LoVo (cell line): ENCODE measurements around the gene TBC1D22A.

Experiments
- DNase-seq: peaks from one replicate; pipeline ENCODE4 v3.0.0-alpha.2; 2016; ENCODE audit warnings: low spot score

TBC1D22A gene

DNA sequence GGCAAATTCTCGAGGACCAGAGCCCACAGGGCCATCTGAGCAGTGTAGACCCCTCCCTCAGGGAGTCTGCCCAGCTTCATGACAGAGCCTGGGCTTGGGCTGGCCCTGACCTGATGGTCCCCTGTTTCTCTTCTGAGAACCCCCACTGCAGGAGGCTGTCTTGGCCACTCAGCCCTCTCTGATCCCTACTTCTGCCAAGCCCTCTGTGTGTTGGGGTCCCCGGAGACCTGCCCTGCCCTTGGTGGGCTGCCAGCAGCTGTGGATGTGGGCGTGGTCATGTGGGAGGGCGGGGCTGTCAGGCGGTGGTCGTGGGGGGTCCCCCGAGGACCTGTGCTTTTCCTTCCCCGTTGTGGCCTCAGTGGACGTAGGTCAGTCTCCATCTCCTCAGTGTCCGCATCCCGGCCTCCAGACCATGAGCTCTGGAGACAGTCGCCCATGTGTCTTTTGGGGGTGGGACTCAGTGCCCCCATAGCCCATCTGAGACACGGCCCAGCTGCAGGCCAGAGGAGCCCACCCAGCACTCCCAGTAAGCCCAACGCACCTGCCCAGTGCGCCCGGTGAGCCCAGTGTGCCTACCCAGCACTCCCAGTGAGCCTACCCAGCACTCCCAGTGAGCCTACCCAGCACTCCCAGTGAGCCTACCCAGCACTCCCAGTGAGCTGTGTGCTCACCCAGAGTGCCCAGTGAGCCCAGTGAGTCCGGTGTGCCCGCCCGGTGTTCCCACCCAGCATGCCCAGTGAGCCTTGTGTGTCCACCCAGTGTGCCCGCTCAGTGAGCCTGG, 409.2 kb downstream of the TBC1D22A start:
- DNase-seq = no peak

DNA sequence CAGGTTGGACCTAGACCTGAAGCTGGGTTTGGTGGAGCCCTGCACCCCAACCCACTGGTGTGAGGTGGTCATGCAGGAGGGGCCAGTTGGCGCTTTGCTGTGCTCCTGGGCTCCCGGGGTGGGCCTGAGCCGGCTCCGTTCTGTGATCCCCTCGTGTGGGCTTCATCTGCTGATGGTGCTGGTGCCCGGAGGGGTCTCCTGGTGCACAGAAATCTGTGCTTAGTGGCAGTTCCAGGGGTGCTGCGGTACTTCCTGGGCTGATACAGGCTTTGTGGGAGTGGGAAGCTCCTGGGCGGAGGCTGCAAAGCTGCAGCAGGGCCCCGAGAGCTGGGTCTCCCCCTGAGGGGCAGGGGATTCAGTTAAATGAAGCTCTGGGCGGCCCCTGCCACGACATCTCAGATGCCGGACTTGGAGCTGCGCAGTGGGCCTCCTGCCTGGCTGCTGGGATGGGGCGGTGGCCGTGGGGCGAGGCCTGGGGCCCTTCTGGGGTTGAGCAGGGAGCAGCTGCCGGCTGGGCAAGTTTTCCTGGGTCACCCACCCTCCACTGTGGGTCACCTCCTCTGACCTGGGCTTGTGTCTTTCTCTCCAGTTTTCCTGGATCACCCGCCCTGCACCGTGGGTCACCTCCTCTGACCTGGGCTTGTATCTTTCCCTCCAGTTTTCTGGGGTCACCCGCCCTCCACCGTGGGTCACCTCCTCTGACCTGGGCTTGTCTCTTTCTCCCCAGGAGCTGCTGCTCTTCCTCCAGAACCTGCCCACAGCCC, 410.5 kb downstream of the TBC1D22A start:
- DNase-seq = no peak

- no peak for DNase-seq
Observed at GRCh38 chr22:47173535-47174021, 411.1 kb downstream of the TBC1D22A start.

- DNase-seq = no peak
Observed at GRCh38 chr22:47174096-47174495, 411.6 kb downstream of the TBC1D22A start.

GRCh38 chr22:47174671-47175112, 412.2 kb downstream of the TBC1D22A start:
- no peak for DNase-seq

DNA sequence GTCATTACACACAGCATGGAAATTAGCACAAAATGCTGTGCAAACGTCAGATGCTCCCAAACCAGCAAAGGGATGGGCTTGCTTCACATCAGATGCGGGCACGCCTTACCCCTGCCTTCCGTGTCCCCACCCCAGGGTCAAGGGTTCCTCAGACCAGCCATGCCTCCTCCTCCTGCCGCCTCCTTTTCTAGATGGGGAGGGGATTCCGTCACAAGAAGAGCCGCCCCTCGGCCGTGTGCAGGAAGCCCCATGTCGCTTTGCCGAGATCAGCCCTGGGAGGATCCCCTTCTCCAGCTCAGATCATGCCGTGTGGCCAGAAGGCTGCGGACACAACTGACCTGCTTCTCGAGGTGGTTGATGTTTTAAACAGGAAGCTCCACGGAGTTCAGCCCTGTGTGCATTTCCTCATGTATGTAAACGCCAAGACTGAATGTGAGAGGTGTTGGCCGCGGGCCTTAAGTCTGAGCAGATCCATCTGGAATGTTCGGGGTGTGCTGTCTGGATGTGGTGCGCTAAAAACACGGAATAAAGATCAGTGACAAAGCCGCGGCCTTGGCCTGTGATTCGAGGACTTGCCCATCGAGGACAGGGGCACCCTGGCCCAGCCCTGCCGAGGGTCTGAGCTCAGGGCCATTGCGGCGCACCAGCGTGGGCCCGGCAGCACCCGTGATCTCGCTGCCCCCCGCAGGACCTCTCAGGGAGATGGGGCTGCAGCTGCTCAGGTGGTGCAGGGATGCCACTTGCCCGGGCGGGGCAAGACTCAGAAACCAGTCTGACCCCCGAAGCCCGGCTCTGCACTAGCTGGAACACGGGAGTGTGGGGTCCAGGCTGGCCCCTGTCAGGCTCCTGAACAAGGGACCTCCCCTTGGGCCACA, 412.9 kb downstream of the TBC1D22A start:
- DNase-seq = no peak

- no peak for DNase-seq
Observed at GRCh38 chr22:47176026-47176389, 413.6 kb downstream of the TBC1D22A start.

GRCh38 chr22:47176573-47177333, 414.3 kb downstream of the TBC1D22A start:
- DNase-seq = no peak

- DNase-seq = no peak
Observed at GRCh38 chr22:47177334-47177815, 414.9 kb downstream of the TBC1D22A start.

- DNase-seq = no peak
Observed at GRCh38 chr22:47178339-47178738, 415.9 kb downstream of the TBC1D22A start.

GRCh38 chr22:47180796-47181195, 418.3 kb downstream of the TBC1D22A start:
- no peak for DNase-seq

- no peak for DNase-seq
Observed at GRCh38 chr22:47187176-47187957, 424.9 kb downstream of the TBC1D22A start.

DNA sequence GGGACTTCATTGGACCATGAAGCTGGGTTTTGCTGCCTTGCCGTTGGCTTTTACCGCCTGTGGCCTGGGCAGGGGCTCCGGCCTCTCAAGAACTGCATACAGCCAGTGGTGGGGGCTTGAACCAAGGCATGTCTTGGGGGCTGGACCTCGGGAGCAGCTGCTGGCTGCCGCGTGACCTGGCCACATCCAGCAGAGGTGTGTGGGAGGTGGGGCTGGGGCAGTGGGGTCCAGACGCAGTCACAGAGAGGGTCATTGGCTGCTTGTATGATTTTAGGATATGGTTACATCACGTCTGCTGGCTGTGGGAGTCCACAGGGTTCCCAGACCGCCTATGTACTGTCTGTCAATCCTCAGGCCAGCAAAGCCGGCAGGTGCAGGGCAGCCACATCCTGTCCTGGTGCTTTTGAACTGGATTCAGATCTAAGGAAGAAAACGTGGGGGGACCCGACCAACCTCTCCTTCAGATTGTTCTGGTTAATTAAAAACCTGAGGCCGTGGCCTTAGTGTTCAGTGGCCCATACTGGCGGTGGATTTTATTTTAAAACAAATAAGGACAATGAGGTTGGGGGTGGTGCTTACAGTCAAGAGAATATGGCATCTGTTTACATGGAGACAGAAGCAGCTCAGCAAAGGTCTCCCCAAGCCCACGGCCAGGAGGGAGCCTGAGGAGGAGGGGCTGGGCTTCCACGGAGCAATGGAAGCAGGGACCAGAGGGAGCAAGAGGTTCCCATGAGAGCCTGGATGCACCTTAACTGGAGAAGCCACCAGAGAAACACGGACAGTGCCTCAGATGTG, 426.0 kb downstream of the TBC1D22A start:
- DNase-seq = no peak

GRCh38 chr22:47189056-47189916, 426.8 kb downstream of the TBC1D22A start:
- no peak for DNase-seq

GRCh38 chr22:47190276-47190956, 428.0 kb downstream of the TBC1D22A start:
- no peak for DNase-seq

DNA sequence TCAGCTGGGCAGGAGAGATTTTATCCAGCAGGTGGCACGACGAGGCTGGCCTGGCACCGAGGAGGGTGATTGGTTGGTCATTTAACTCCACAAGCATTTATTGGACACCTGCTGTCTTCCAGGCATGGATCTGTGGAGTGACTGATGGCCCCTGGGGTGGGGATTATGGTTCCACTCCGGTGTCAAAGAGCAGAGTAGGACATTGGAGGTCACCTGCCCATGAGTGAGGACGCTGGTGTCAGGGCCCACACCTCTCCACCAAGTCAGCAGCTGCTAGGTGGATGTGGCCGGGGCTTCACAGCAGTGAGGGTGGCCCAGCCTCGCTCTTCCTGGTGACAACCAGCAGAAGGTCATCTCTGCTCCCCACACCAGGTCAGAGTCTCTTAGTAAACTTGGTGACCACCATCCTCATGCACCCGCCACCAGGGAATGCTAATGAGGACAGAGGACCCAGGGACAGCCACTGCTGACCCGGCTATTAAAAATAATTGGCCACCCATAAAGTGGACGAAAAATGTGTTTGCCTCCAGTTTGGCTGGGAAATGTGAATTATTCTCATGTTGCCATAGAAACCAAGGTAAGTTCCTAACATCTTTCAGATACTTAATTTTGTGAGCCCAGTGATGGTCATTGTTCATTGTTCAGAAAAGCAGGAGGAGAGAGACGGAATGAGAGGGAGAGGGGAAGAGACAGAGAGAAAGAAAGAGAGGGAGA, 428.7 kb downstream of the TBC1D22A start:
- no peak for DNase-seq
